ENCODE results near the gene SPACA6.

The SPACA6 gene

GRCh38 chr19:51712461-51713081, 19.4 kb downstream of the SPACA6 start:
- intact Hi-C loops (cut with DNase I; ENCODE audit: low total_unique reads) = no loop called here
- Histone ChIP-seq H3K27ac (no peak overlapping the region), H3K36me3 (no peaks in the 10 kb centered on the region), H3K27me3 (peaks cover 0 to 27% of the 10 kb centered on the region in 2 donors), H3K9me3 (no peaks in the 10 kb centered on the region), H3K4me1 (no peaks in the 10 kb centered on the region), H3K4me3 (no peak overlapping the region)
- DNase-seq = no peak
- peak in 1 of 2 experiments; percentile 9 for TF ChIP-seq CTCF (IDR thresholded peaks at IDR 0.05)

- Histone ChIP-seq H3K4me3 (no peak overlapping the region), H3K9me3 (no peaks in the 10 kb centered on the region), H3K36me3 (no peaks in the 10 kb centered on the region), H3K4me1 (no peaks in the 10 kb centered on the region), H3K27me3 (peaks cover 0 to 38% of the 10 kb centered on the region in 2 donors), H3K27ac (no peak overlapping the region)
- TF ChIP-seq CTCF (IDR thresholded peaks at IDR 0.05) = no peak
- no peak for DNase-seq
- intact Hi-C loops (cut with DNase I; ENCODE audit: low total_unique reads) = no loop called here
These were observed 20.5 kb downstream of the SPACA6 start for GRCh38 chr19:51713319-51714285.

GRCh38 chr19:51714848-51715247, 21.7 kb downstream of the SPACA6 start:
- H3K27me3 ChIP-seq = peaks cover 0 to 50% of the 10 kb centered on the region in 2 donors
- no peak for TF ChIP-seq CTCF (IDR thresholded peaks at IDR 0.05)
- intact Hi-C loops (cut with DNase I; ENCODE audit: low total_unique reads) = no loop called here
- no peak for DNase-seq
- H3K9me3 ChIP-seq = no peaks in the 10 kb centered on the region
- no peaks in the 10 kb centered on the region for H3K36me3 ChIP-seq
- peaks cover 0 to 9% (median 7%) of the 10 kb centered on the region in 4 donors for H3K4me1 ChIP-seq
- no peak overlapping the region for H3K4me3 ChIP-seq
- H3K27ac ChIP-seq = no peak overlapping the region

GRCh38 chr19:51715850-51716249, 22.7 kb downstream of the SPACA6 start:
- H3K27me3 ChIP-seq = peaks cover 0 to 60% of the 10 kb centered on the region in 2 donors
- H3K4me3 ChIP-seq = no peak overlapping the region
- H3K36me3 ChIP-seq = no peaks in the 10 kb centered on the region
- no peak for DNase-seq
- no peaks in the 10 kb centered on the region for H3K9me3 ChIP-seq
- intact Hi-C loops (cut with DNase I; ENCODE audit: low total_unique reads) = no loop called here
- H3K4me1 ChIP-seq = peaks cover 0 to 10% (median 8%) of the 10 kb centered on the region in 4 donors
- TF ChIP-seq CTCF (IDR thresholded peaks at IDR 0.05) = no peak
- no peak overlapping the region for H3K27ac ChIP-seq

GRCh38 chr19:51716925-51717324, 23.8 kb downstream of the SPACA6 start:
- intact Hi-C loops (cut with DNase I; ENCODE audit: low total_unique reads) = no loop called here
- Histone ChIP-seq H3K9me3 (no peaks in the 10 kb centered on the region), H3K27ac (no peak overlapping the region), H3K4me3 (no peak overlapping the region), H3K27me3 (peaks cover 0 to 71% of the 10 kb centered on the region in 2 donors), H3K4me1 (peaks cover 0 to 10% (median 8%) of the 10 kb centered on the region in 4 donors), H3K36me3 (no peaks in the 10 kb centered on the region)
- TF ChIP-seq CTCF (IDR thresholded peaks at IDR 0.05) = no peak
- DNase-seq = no peak
